Esophagus mucosa (tissue), 1 donor: ENCODE measurements around the gene APOM. TPM values are rescaled to one million over a fixed set of nuclear protein-coding genes. Genes with fewer than 3 reads are reported as not detected.
A peak's percentile ranks its signal among the peaks of the same experiment; 100 is the strongest.

Source experiments
- ATAC-seq: fragments of 200-7000 bp; cut with Tn5 transposase; one replicate; pipeline ENCODE4 v1.9.1; 2020
- total RNA-seq: library from RNA; stranded (reverse); gene quantifications from one replicate; pipeline ENCODE4 v1.2.4, GENCODE V29; 2023
- donor health status: DM: yes; HTN: yes; CAD: no.

APOM gene
- total RNA-seq, 1 donor from 2014 or later = 1.6 TPM

GRCh38 chr6:31658983-31659648, 3.4 kb downstream of the APOM start:
- no peak for ATAC-seq

DNA sequence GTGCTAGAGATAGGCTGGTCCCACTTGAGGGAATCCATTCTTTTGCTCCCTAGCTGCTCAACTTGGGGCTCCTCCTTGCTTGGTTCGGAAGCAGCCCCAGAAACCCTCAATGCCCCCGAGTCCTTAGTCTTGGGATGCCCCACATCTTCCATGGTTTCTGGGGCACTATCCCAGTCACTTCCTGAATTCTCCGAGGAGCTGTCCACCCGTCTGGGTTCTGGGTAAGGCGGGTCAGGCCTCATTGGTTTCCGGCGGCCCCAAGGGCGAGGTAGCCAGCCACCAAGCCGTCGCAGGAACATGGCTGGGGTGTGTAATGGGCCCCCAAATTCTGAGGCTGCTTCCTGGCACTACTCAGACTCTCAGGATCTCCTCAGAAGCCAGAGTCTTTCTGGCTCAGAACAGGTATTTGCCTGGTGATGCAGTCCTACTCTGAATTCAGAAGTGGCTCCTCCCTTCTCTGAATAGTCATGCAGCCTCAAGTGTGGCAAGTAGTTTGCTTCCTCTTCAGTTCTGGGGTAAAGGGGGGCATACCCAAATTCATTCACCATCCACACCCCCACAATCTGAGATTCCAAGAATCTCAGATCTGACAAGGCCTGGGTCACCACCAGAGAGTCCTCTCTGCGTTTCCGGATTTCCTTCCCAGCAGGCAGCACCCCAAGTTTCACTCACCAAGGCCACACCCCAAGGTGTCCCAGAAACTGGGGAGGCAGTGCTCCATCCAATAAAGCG, 4.1 kb downstream of the APOM start:
- peak; percentile 63 for ATAC-seq

- peak; percentile 68 for ATAC-seq
Observed at GRCh38 chr6:31660381-31661261, 4.9 kb downstream of the APOM start, which contains the start of gene C6orf47. C6orf47 (minus strand) TSS chr6:31660778; CDS start chr6:31659947, 831 bp downstream.

- no peak for ATAC-seq
Observed at GRCh38 chr6:31661262-31662123, 5.8 kb downstream of the APOM start.

GRCh38 chr6:31662124-31662723, 6.5 kb downstream of the APOM start:
- ATAC-seq = no peak

GRCh38 chr6:31663126-31663960, 7.6 kb downstream of the APOM start:
- no peak for ATAC-seq

GRCh38 chr6:31663961-31664789, 8.5 kb downstream of the APOM start:
- peak; percentile 4 for ATAC-seq

DNA sequence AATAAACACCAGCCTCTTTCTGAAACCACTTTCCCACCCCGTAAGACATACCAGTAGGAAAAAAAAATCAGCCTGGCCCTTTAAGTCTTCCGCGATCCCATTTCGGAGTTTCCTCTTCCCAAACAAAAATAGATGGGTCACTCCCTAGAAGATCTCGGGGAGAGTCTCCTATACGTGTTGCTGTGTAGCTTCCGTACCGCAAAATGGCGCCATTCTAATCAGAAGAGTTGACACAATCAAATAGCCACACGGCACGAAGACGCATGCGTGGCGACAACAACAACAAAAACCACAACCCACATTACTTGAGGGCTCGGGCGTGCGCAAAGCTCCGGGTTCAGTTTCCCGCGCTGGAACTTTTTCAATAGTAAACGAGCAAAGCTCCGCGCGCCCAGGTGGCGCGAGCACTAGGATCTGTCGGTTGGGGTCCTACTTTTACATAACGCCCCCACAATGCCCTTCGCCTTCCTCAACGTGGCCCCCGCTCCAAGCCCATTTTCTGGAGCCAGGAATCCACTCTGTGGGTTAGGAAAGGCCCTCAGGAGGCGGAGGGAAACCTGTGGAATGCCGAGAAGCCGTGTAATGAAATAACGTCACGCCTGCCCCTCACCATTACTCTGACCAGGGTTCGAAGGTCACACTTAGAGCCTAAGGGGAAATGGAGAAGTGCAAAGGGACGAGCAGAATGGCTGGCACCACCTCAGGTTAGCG, 9.3 kb downstream of the APOM start, which contains the start of gene GPANK1:
Gene GPANK1, minus strand, starts transcription at position 208 of the 711 bp plus-strand sequence. CDS start 519 bp downstream, outside the sequence.
- ATAC-seq = peak; percentile 69

- peak; percentile 86 for ATAC-seq
Observed at GRCh38 chr6:31665501-31666336, 10.0 kb downstream of the APOM start, which contains the start of gene CSNK2B. CSNK2B (plus strand) TSS chr6:31666080; CDS start chr6:31666832, 752 bp downstream.

GRCh38 chr6:31666337-31666965, 10.8 kb downstream of the APOM start:
- ATAC-seq = no peak

- no peak for ATAC-seq
Observed at GRCh38 chr6:31669676-31670075, 14.0 kb downstream of the APOM start, which contains the start of gene LY6G5B. LY6G5B (plus strand) TSS chr6:31669976; CDS start chr6:31670951, 975 bp downstream.

DNA sequence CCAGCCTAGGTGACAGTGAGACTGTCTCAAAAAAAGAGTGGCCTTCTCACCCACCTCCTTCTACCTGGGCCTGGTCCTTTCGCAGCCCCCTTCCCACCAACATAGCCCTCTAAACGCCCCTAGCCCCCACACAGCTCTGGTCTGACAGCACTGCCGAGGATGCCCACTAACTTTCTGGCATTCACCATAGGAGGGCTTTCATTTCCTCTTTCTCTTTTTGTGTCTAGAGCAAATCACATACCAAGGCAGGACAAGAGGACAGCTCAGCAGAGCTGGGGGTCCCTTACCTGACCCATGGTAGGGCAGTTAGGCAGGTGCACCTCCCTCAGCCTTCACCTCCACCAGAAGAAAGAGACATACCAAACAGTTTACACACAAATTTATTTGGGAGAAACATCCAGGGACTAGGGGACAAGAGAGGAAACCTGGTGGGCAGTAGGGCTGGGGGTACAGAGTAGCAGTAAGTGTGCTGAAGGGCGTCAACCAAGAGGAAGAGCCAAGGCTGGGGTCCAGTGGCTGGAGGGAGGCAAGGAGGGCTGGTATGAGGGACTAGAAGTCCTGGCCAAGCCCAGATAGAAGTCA, 20.7 kb downstream of the APOM start:
- no peak for ATAC-seq

GRCh38 chr6:31676904-31677303, 21.2 kb downstream of the APOM start:
- no peak for ATAC-seq

- ATAC-seq = no peak
Observed at GRCh38 chr6:31677955-31678354, 22.3 kb downstream of the APOM start.

GRCh38 chr6:31680226-31681134, 24.8 kb downstream of the APOM start, which contains the start of gene LY6G5C:
LY6G5C (minus strand) TSS chr6:31681067; CDS start chr6:31680373, 694 bp downstream.
- peak; percentile 78 for ATAC-seq
